Heart right ventricle (tissue), 16 donors: ENCODE data around the gene SLCO1A2. TPM values are rescaled to one million over a fixed set of nuclear protein-coding genes. Genes with fewer than 3 reads are reported as not detected.

Source experiments
- ATAC-seq, 8 donors: fragments of 200-7000 bp; cut with Tn5 transposase; one replicate each; pipeline ENCODE4 v1.9.1; 2020; ENCODE audit warnings: mild to moderate bottlenecking in 8 of 8, moderate library complexity in 8 of 8, moderate number of reproducible peaks in 1 of 8
- DNase-seq, 2 donors: peaks; one replicate each; pipeline ENCODE4 v3.0.0-alpha.2; 2020
- H3K27ac ChIP-seq, 10 donors: fragments of 200-600 bp; sonication (generic) in 2 of 10; one replicate each; pipeline versions ENCODE4 v1.5.0 to v1.8.0; 2020 to 2022; ENCODE audit warnings: mild to moderate bottlenecking in 3 of 10
- H3K27me3 ChIP-seq, 7 donors: fragments of 200-600 bp; one replicate each; pipeline ENCODE4 v1.8.0; 2021 to 2022; ENCODE audit warnings: mild to moderate bottlenecking in 2 of 7
- H3K36me3 ChIP-seq, 9 donors: fragments of 200-600 bp; sonication (generic) in 1 of 9; one replicate each; pipeline versions ENCODE4 v1.5.0 to v1.8.0; 2020 to 2022; ENCODE audit warnings: mild to moderate bottlenecking in 2 of 9
- H3K4me1 ChIP-seq, 9 donors: fragments of 200-600 bp; sonication (generic) in 1 of 9; one replicate each; pipeline versions ENCODE4 v1.5.0 to v1.8.0; 2020 to 2022; ENCODE audit warnings: mild to moderate bottlenecking in 4 of 9
- H3K4me3 ChIP-seq, 10 donors: fragments of 200-600 bp; sonication (generic) in 2 of 10; one replicate each; pipeline versions ENCODE4 v1.5.0 to v1.8.0; 2020 to 2022; ENCODE audit warnings: mild to moderate bottlenecking in 7 of 10, moderate library complexity in 2 of 10
- H3K9me3 ChIP-seq, 11 donors: fragments of 200-600 bp in 10 of 11; sonication (generic) in 2 of 11; one replicate each; pipeline versions ENCODE4 v1.5.0 to v1.8.0; 2013 to 2022; ENCODE audit warnings: mild to moderate bottlenecking in 2 of 11, control low read depth in 1 of 11, moderate library complexity in 1 of 11
- CTCF ChIP-seq, 9 donors: fragments of 200-600 bp; sonication (generic) in 2 of 9; IDR thresholded peaks; one replicate each; pipeline versions ENCODE4 v1.5.0 to v1.8.0; 2021 to 2022; ENCODE audit warnings: antibody characterized with exemption in 9 of 9, mild to moderate bottlenecking in 5 of 9, moderate library complexity in 1 of 9
- WGBS, 2 donors: extraction: QIAGEN DNeasy Blood & Tissue Kit; methylation state at CpG; one replicate each; pipeline ENCODE4 v1.1.7; 2013; ENCODE audit warnings: inconsistent platforms in 1 of 2; 5-methylcytosine and 5-hydroxymethylcytosine counted together
- intact Hi-C, 10 donors: fragments of 100-400 bp; cut with DNase I; formaldehyde crosslinking; loops; one replicate each; pipeline versions ENCODE4 v1.11.1 to v1.14.2; 2022
- polyA plus RNA-seq, 2 donors: library from polyadenylated mRNA; stranded (reverse); fragments of 200-250 nt; gene quantifications; one replicate each; pipeline ENCODE4 v1.2.3, GENCODE V29; 2013
- total RNA-seq, 10 donors: library from RNA; stranded (reverse); fragmentation: NEBNext Ultra II Directional in 3 of 10; extraction: Animal tissue kit (Norgen Biotek cat#: 25700) in 3 of 10; gene quantifications; one replicate each; pipeline versions ENCODE4 v1.2.1 to v1.2.4, GENCODE V29; 2021 to 2023
- donor health status: Arrhythmogenic right ventricular cardiomyopathy.
- donor health status: ischemic (EF 13 %, LVEDD 7.1; RV severe dilation, severe dysfunction).
- donor health status: healthy with polysubstance abuse.
- donor health status: DM: no; HTN: yes; CAD: no.
- donor health status: DM: no; HTN: no; CAD: no.
- donor health status: ischemic (EF 25% LVEDD 6.9; RV normal size, moderate dysfunction).
- donor health status: ischemic (EF 25% LVEDD 5.7; RV mildly dilated, moderate dysfunction).
- donor health status: healthy.
- donor health status: DM: yes; HTN: yes; CAD: no.
- donor health status: Ischemic cardiomyopathy.
- donor health status: ischemic (EF 35%, LVEDD 5.7; RV mildly dilated, moderate dysfunction).
- donor health status: nonischemic (EF 11% LVEDD 7.7; RV severe dilation, severe dysfunction).
- donor health status: DM: yes; HTN: yes; CAD: no.
- donor health status: PGD.
- donor health status: ischemic (EF 29% LVEDD 5.4; RV normal size, mild dysfunction).
- donor health status: nonischemic (EF 23%, LVEDD 6.1; RV moderate dilation, normal function).

The SLCO1A2 gene
- total and polyA plus RNA-seq, 12 donors = not detected

GRCh38 chr12:21276826-21277225, 57.9 kb downstream of the SLCO1A2 start:
- H3K4me1 ChIP-seq = no peaks in the 10 kb centered on the region
- no peak overlapping the region for H3K4me3 ChIP-seq
- ATAC-seq = no peak
- H3K9me3 ChIP-seq = no peaks in the 10 kb centered on the region
- intact Hi-C loops = no loop called here
- TF ChIP-seq CTCF (IDR thresholded peaks at IDR 0.05) = no peak
- 44 to 69% methylated on average over 2 of the region's 2 CpGs for WGBS, 2 donors
- H3K36me3 ChIP-seq = no peaks in the 10 kb centered on the region
- no peak for DNase-seq
- peaks cover 0 to 6% (median 0%) of the 10 kb centered on the region in 7 donors for H3K27me3 ChIP-seq
- no peak overlapping the region for H3K27ac ChIP-seq

DNA sequence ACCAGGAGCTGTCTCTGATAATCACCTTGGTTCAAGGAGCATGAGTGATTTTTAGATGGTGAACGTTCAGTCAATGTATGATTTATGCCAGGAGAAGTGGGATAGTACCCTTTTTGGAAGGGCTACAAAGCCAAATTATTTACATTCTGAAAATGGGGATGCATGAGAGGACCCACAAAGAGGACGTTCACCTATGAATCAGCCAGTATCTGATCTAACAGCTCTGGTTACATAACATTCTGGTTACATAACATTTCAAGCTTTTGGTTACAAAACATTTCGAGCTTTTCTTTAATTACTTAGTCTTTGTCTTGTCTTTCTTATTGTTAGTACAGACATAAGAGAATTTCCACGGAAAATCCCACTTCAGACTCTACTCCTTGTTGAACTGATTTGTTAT, 68.8 kb downstream of the SLCO1A2 start:
- peaks cover 0 to 17% (median 0%) of the 10 kb centered on the region in 11 donors for H3K9me3 ChIP-seq
- whole genome bisulfite sequencing, 2 donors = 43 to 56% methylated on average over 4 of the region's 4 CpGs
- H3K36me3 ChIP-seq = no peaks in the 10 kb centered on the region
- H3K27me3 ChIP-seq = no peaks in the 10 kb centered on the region
- DNase-seq (no peak), ATAC-seq (no peak)
- TF ChIP-seq CTCF (IDR thresholded peaks at IDR 0.05) = no peak
- H3K27ac ChIP-seq = no peak overlapping the region
- H3K4me3 ChIP-seq = no peak overlapping the region
- no peaks in the 10 kb centered on the region for H3K4me1 ChIP-seq
- intact Hi-C loops = no loop called here

DNA sequence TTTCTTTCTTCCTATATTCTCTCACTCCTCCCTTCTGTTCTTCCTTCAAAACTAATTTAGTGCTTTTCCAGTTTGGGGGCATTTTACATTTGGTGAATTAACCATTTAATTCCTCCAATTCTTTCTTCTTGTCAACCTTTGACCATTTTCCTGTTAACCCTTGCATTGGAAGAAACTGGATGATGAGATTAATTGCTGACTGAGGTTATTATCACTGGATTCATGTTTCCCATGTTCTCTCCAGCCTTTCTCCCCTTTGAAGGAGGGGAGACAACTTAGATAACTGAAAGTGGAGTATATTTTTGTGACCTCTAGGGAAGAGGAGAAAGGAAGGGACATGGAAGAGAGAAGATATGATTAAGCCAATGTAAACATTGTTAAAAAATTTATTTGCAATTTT, 70.5 kb downstream of the SLCO1A2 start:
- Histone ChIP-seq H3K36me3 (no peaks in the 10 kb centered on the region), H3K27me3 (no peaks in the 10 kb centered on the region), H3K27ac (no peak overlapping the region), H3K4me3 (no peak overlapping the region), H3K4me1 (no peaks in the 10 kb centered on the region), H3K9me3 (peaks cover 0 to 26% (median 2%) of the 10 kb centered on the region in 11 donors)
- intact Hi-C loops = no loop called here
- DNase-seq = no peak
- TF ChIP-seq CTCF (IDR thresholded peaks at IDR 0.05) = no peak
- no peak for ATAC-seq

DNA sequence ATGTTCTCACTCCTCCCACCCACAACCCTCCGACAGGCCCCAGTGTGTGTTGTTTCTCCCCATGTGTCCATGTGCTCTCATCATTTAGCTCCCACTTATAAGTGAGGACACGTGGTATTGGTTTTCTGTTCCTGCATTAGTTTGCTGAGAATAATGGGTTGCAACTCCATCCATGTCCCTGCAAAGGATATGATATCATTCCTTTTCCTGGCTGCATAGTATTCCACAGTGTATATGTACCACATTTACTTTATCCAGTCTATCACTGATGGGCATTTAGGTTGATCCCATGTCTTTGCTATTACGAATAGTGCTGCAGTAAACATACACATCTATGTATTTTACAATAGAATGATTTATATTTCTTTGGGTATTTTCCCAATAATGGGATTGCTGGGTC, 77.5 kb downstream of the SLCO1A2 start:
- ATAC-seq (no peak), DNase-seq (no peak)
- H3K4me1 ChIP-seq = no peaks in the 10 kb centered on the region
- H3K27ac ChIP-seq = no peak overlapping the region
- H3K9me3 ChIP-seq = peaks cover 0 to 20% (median 0%) of the 10 kb centered on the region in 11 donors
- no peaks in the 10 kb centered on the region for H3K36me3 ChIP-seq
- H3K4me3 ChIP-seq = no peak overlapping the region
- no peaks in the 10 kb centered on the region for H3K27me3 ChIP-seq
- WGBS, 2 donors = 66 to 67% methylated on average over 3 of the region's 3 CpGs
- no peak for TF ChIP-seq CTCF (IDR thresholded peaks at IDR 0.05)
- intact Hi-C loops = no loop called here
